ENCODE measurements around the gene FERMT3. TPM values are rescaled to one million over a fixed set of nuclear protein-coding genes. Genes with fewer than 3 reads are reported as not detected.

Gene FERMT3
- total and polyA plus RNA-seq, 2 of the 8 experiments (the other 6 are each of a cell fraction or from before 2014, with no cell fraction given), result 1.4 to 3.7 TPM

DNA sequence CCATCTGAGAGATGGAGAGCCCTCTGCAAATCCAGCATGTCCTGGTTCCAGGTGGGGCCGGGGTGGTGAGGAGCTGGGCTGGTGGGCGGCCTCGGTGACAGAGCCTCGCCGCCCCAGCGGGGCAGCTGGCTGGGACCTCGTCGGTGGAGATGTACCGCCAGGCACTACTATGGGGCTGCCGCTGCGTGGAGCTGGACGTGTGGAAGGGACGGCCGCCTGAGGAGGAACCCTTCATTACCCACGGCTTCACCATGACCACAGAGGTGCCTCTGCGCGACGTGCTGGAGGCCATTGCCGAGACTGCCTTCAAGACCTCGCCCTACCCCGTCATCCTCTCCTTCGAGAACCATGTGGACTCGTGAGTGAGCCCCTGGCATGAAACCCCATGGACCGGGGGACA, 51.8 kb downstream of the FERMT3 start:
- peaks cover 1% of the 10 kb centered on the region; the same call in 1 of the 2 replicates for H3K79me1 ChIP-seq (ENCODE audit: low read depth, low read length)
- no peak overlapping the region for H2AFZ ChIP-seq (ENCODE audit: low read length)
- no peak overlapping the region for H3K4ac ChIP-seq (replicated peaks; ENCODE audit: insufficient read length, low read depth, low read length)
- no peak overlapping the region for H3K4me2 ChIP-seq (ENCODE audit: insufficient read depth in 1 of 2, low read depth in 2 of 2, low read length in 2 of 2)
- no peak overlapping the region for H3K56ac ChIP-seq (replicated peaks; ENCODE audit: insufficient read length, low read depth, low read length)
- no peaks in the 10 kb centered on the region for H3K23me2 ChIP-seq (ENCODE audit: low read depth, low read length)
- H2AK5ac ChIP-seq (ENCODE audit: low read depth, low read length), result no peak overlapping the region
- H3K18ac ChIP-seq (ENCODE audit: extremely low read depth, low read length), result no peak overlapping the region
- DNase-seq (ENCODE audit: low read depth in 1 of 2, low spot score in 2 of 2) (no peak), FAIRE-seq (no peak)
- no peaks in the 10 kb centered on the region for H3K27me3 ChIP-seq (replicated peaks in 1 of 4; ENCODE audit: control insufficient read depth in 3 of 4, extremely low read depth in 1 of 4, insufficient read depth in 3 of 4, low read length in 3 of 4)
- no peak overlapping the region for H2BK20ac ChIP-seq (ENCODE audit: low read length)
- TF ChIP-seq GABPA (IDR thresholded peaks at IDR 0.05; ENCODE audit: borderline replicate concordance, insufficient read depth, low read length) (no peak), ZNF274 (IDR thresholded peaks at IDR 0.05; ENCODE audit: borderline replicate concordance, extremely low read depth, low read length) (no peak), TEAD4 (IDR thresholded peaks at IDR 0.05; ENCODE audit: low read depth, low read length) (no peak), SIN3A (conservative IDR thresholded peaks at IDR 0.05 in 1 of 2, IDR thresholded peaks at IDR 0.05 in 1 of 2; ENCODE audit: low read depth in 1 of 2, low read length in 2 of 2) (no peak), CBX5 (IDR thresholded peaks at IDR 0.05; ENCODE audit: low read depth, low read length) (no peak), YY1 (IDR thresholded peaks at IDR 0.05; ENCODE audit: low read depth, low read length) (no peak), NRF1 (IDR thresholded peaks at IDR 0.05; ENCODE audit: low read depth, low read length) (no peak), CEBPB (IDR thresholded peaks at IDR 0.05; ENCODE audit: low read depth, low read length) (no peak), HDAC2 (IDR thresholded peaks at IDR 0.05; ENCODE audit: borderline replicate concordance in 1 of 2, low read depth in 2 of 2, low read length in 2 of 2) (no peak), JUN (IDR thresholded peaks at IDR 0.05; ENCODE audit: low read depth, low read length) (no peak), POU5F1 (IDR thresholded peaks at IDR 0.05; ENCODE audit: low read depth, low read length) (no peak)
- no peaks in the 10 kb centered on the region for H3K9me3 ChIP-seq (ENCODE audit: insufficient read depth in 2 of 2, low read depth in 1 of 2, low read length in 1 of 2)
- H3K4me1 ChIP-seq (replicated peaks in 1 of 4; ENCODE audit: control insufficient read depth in 3 of 4, insufficient read depth in 4 of 4, low read length in 3 of 4), result peaks cover 0 to 2% (median 0%) of the 10 kb centered on the region in 4 experiments; a peak in 4 of 7 replicates
- H2BK120ac ChIP-seq (replicated peaks; ENCODE audit: low read depth, low read length), result no peak overlapping the region
- CTCF ChIA-PET (ENCODE audit: partially characterized antibody), result interaction anchor here (1.0 to 5.9 kb wide), 4 partner anchors 7 to 82 kb away, joined by 3 to 62 read pairs (median 8); no protein-coding TSS in a partner anchor
- H3K23ac ChIP-seq (ENCODE audit: insufficient read length), result no peak overlapping the region
- H3K79me2 ChIP-seq (ENCODE audit: control insufficient read depth in 1 of 2, insufficient read depth in 2 of 2, low read length in 2 of 2), result peaks cover 0 to 7% of the 10 kb centered on the region in 2 experiments; a peak in 1 of 4 replicates
- H3K36me3 ChIP-seq (ENCODE audit: control insufficient read depth in 2 of 4, insufficient read depth in 4 of 4, low read length in 3 of 4), result peaks cover 21 to 79% (median 42%) of the 10 kb centered on the region in 4 experiments
- no peak overlapping the region for H3K14ac ChIP-seq (ENCODE audit: insufficient read length)
- no peak overlapping the region for H4K8ac ChIP-seq (ENCODE audit: extremely low read depth, insufficient read depth, low read length)
- H4K20me1 ChIP-seq (replicated peaks in 1 of 2; ENCODE audit: control insufficient read depth in 1 of 2, insufficient read depth in 2 of 2, low read length in 2 of 2), result peaks cover 4 to 25% of the 10 kb centered on the region in 2 experiments
- no peak overlapping the region for H4K5ac ChIP-seq (ENCODE audit: insufficient read length, low read depth, low read length)
- no peak overlapping the region for H2BK5ac ChIP-seq (ENCODE audit: low read depth, low read length)
- no peak overlapping the region for H4K91ac ChIP-seq (replicated peaks; ENCODE audit: insufficient read length, low read length)
- H2BK15ac ChIP-seq (ENCODE audit: low read length), result no peak overlapping the region
- no peak overlapping the region for H2BK12ac ChIP-seq (ENCODE audit: low read depth, low read length)
- WGBS, 2 experiments (ENCODE audit: extremely low coverage in 1 of 2, insufficient coverage in 1 of 2, insufficient read length in 1 of 2, insufficient replicate concordance in 2 of 2, low coverage in 1 of 2, low lambda C conversion rate in 2 of 2, missing lambda C conversion rate in 1 of 2), result 85% methylated on average over 17 of the region's 24 CpGs; no CpG with 5 or more reads in 1 of the 2 experiments
- POLR2A ChIA-PET (ENCODE audit: partially characterized antibody), result interaction anchor here (0.8 to 7.1 kb wide), 8 partner anchors 8 to 53 kb away, joined by 3 to 101 read pairs (median 4); partner anchors contain the start of gene PPP1R14B
- H3K4me3 ChIP-seq (ENCODE audit: extremely low read depth in 1 of 4, insufficient read depth in 2 of 4, low read depth in 3 of 4, low read length in 4 of 4), result no peak overlapping the region
- H3K9ac ChIP-seq (replicated peaks in 1 of 4; ENCODE audit: extremely low read depth in 1 of 4, low read depth in 3 of 4, low read length in 3 of 4), result no peak overlapping the region
- no peak overlapping the region for H3K27ac ChIP-seq (ENCODE audit: low read depth, low read length)

All from H1 (cell line).